Astrocyte (in vitro differentiated cells and primary cell): ENCODE results near the gene MLLT10. TPM values are rescaled to one million over a fixed set of nuclear protein-coding genes. Genes with fewer than 3 reads are reported as not detected.
A peak's percentile ranks its signal among the peaks of the same experiment; 100 is the strongest.
"Not testable (repeated sequence)": the region's sequence is repeated elsewhere in the genome, so short reads cannot be mapped to it uniquely, and the experiment has no call there.

Experiments used
- DNase-seq: peaks from one replicate; pipeline ENCODE4 v3.0.0-alpha.2; 2010; ENCODE audit warnings: low read depth
- FAIRE-seq: peaks from 2 replicates; lab custom pipeline; 2011; peaks lifted over from hg19 to GRCh38; lab: Jason Lieb, UNC
- H2AFZ ChIP-seq: 2 replicates; pipeline ENCODE4 v1.6.0; 2012; ENCODE audit warnings: low read depth, low read length, inconsistent platforms
- H3K27ac ChIP-seq: 2 replicates; pipeline ENCODE4 v1.5.1; 2011; ENCODE audit warnings: low read depth, low read length, inconsistent platforms
- H3K27me3 ChIP-seq: 2 replicates; pipeline ENCODE4 v1.6.0; 2011; ENCODE audit warnings: low read length, inconsistent platforms; ENCODE audit not compliant: insufficient read depth
- H3K36me3 ChIP-seq: 2 replicates; pipeline ENCODE4 v1.5.1; 2011; ENCODE audit warnings: low read length, inconsistent platforms; ENCODE audit not compliant: insufficient read depth
- H3K4me1 ChIP-seq: 2 replicates; pipeline ENCODE4 v1.5.1; 2011; ENCODE audit warnings: low read length, inconsistent platforms; ENCODE audit not compliant: insufficient read depth
- H3K4me2 ChIP-seq: 2 replicates; pipeline ENCODE4 v1.6.0; 2012; ENCODE audit warnings: low read length, inconsistent platforms
- H3K4me3 ChIP-seq: 2 replicates; pipeline ENCODE4 v1.5.1; 2011; ENCODE audit warnings: low read depth, mild to moderate bottlenecking, low read length, inconsistent platforms; ENCODE audit not compliant: insufficient read depth
- H3K79me2 ChIP-seq: 2 replicates; pipeline ENCODE4 v1.6.0; 2012; ENCODE audit warnings: mild to moderate bottlenecking, low read length, inconsistent platforms; ENCODE audit not compliant: insufficient read depth
- H3K9ac ChIP-seq: 2 replicates; pipeline ENCODE4 v1.6.0; 2012; ENCODE audit warnings: mild to moderate bottlenecking, low read length, inconsistent platforms
- H3K9me3 ChIP-seq: 2 replicates; pipeline ENCODE4 v1.5.1; 2012; ENCODE audit warnings: low read depth, mild to moderate bottlenecking, low read length, inconsistent platforms; ENCODE audit not compliant: insufficient read depth
- H4K20me1 ChIP-seq: 2 replicates; pipeline ENCODE4 v1.6.0; 2012; ENCODE audit warnings: low read length, inconsistent platforms; ENCODE audit not compliant: insufficient read depth
- H3K27ac Mint-ChIP-seq: one replicate; pipeline ENCODE4 v1.8.0; 2021; ENCODE audit warnings: mild to moderate bottlenecking, mixed read lengths; ENCODE audit not compliant: unreplicated experiment
- H3K27me3 Mint-ChIP-seq: one replicate; pipeline ENCODE4 v1.8.0; 2021; ENCODE audit warnings: low read depth, mixed read lengths; ENCODE audit not compliant: unreplicated experiment
- H3K36me3 Mint-ChIP-seq: one replicate; pipeline ENCODE4 v1.8.0; 2021; ENCODE audit warnings: low read depth, mixed read lengths; ENCODE audit not compliant: unreplicated experiment
- H3K4me1 Mint-ChIP-seq: one replicate; pipeline ENCODE4 v1.8.0; 2021; ENCODE audit warnings: low read depth, mixed read lengths; ENCODE audit not compliant: unreplicated experiment
- H3K4me3 Mint-ChIP-seq: one replicate; pipeline ENCODE4 v1.8.0; 2021; ENCODE audit warnings: mild to moderate bottlenecking, moderate library complexity, mixed read lengths; ENCODE audit not compliant: unreplicated experiment
- H3K9me3 Mint-ChIP-seq: one replicate; pipeline ENCODE4 v1.8.0; 2021; ENCODE audit warnings: mild to moderate bottlenecking, mixed read lengths; ENCODE audit not compliant: unreplicated experiment
- EZH2 ChIP-seq: IDR thresholded peaks from 2 replicates; pipeline ENCODE4 v1.6.1; 2012; ENCODE audit warnings: mild to moderate bottlenecking, low read length, inconsistent platforms; ENCODE audit not compliant: insufficient read depth
- total RNA-seq: library from RNA; stranded (reverse); gene quantifications from 2 replicates; pipeline ENCODE4 v1.2.1, GENCODE V29; 2021
- TF ChIP-seq, protein P1 (sequence below): IDR thresholded peaks from 2 replicates; pipeline ENCODE4 v1.5.1; 2011; ENCODE audit warnings: low read depth, mild to moderate bottlenecking, inconsistent platforms, low read length, moderate library complexity; ENCODE audit not compliant: insufficient read depth

The MLLT10 gene
- total RNA-seq, 1 donor from 2014 or later, result 46.9 TPM

DNA sequence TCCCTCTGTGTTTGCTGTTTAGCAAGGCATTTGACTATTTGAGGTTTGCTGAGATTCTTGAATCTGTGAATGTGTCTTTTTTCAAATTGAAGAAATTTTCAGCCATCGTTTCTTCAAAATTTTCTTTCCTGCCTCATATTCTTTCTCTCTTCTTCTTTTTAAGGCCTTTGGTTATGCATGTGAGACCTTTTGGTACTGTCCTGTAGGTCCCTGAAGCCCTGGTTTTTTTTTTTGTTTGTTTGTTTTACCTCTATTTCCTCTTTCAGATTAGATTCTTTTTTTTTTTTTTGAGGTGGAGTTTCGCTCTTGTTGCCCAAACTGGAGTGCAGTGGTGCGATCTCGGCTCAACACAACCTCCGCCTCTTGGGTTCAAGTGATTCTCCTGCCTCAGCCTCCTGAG lies 45.3 kb downstream of the MLLT10 start:
- Histone ChIP-seq H3K79me2 (peaks cover 95% of the 10 kb centered on the region), H3K27ac (no peak overlapping the region), H3K9me3 (no peaks in the 10 kb centered on the region), H3K4me3 (no peak overlapping the region), H3K4me1 (no peaks in the 10 kb centered on the region), H3K27me3 (no peaks in the 10 kb centered on the region), H3K36me3 (peaks cover 3% of the 10 kb centered on the region), H3K4me2 (no peak overlapping the region), H4K20me1 (peaks cover 67% of the 10 kb centered on the region), H2AFZ (no peak overlapping the region), H3K9ac (no peak overlapping the region)
- DNase-seq, result no peak
- Mint-ChIP-seq H3K36me3 (peaks cover 3% of the 10 kb centered on the region), H3K4me3 (no peak overlapping the region), H3K27ac (peak overlapping the region; percentile 18), H3K9me3 (no peaks in the 10 kb centered on the region), H3K4me1 (peaks cover 13% of the 10 kb centered on the region), H3K27me3 (no peaks in the 10 kb centered on the region)
- no peak for FAIRE-seq
- TF ChIP-seq EZH2, result no peak
- TF ChIP-seq, protein P1, sequence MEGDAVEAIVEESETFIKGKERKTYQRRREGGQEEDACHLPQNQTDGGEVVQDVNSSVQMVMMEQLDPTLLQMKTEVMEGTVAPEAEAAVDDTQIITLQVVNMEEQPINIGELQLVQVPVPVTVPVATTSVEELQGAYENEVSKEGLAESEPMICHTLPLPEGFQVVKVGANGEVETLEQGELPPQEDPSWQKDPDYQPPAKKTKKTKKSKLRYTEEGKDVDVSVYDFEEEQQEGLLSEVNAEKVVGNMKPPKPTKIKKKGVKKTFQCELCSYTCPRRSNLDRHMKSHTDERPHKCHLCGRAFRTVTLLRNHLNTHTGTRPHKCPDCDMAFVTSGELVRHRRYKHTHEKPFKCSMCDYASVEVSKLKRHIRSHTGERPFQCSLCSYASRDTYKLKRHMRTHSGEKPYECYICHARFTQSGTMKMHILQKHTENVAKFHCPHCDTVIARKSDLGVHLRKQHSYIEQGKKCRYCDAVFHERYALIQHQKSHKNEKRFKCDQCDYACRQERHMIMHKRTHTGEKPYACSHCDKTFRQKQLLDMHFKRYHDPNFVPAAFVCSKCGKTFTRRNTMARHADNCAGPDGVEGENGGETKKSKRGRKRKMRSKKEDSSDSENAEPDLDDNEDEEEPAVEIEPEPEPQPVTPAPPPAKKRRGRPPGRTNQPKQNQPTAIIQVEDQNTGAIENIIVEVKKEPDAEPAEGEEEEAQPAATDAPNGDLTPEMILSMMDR, result no peak

DNA sequence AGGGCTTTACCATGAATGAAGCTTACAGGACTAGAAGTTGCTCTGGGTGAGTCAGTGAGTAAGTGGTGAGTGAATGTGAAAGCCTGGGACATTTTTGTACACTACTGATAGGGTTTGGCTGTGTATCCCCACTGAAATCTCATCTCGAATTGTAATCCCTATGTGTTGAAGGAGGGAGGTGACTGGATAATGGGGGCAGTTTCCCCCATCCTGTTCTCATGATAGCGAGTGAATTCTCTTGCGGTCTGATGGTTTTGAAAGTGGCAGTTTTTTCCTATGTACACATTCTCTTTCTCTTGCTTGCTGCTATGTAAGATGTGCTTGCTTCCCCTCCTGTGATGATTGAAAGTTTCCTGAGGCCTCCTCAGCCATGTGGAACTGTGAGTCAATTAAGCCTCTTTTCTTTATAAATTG lies 47.4 kb downstream of the MLLT10 start:
- FAIRE-seq, H3K4me3 Mint-ChIP-seq, H3K27me3 Mint-ChIP-seq, H3K9me3 ChIP-seq, H2AFZ ChIP-seq, H3K9ac ChIP-seq, H3K4me2 ChIP-seq, H3K4me1 ChIP-seq, H3K4me3 ChIP-seq, H3K36me3 ChIP-seq, H3K9me3 Mint-ChIP-seq, H3K27ac ChIP-seq, H3K36me3 Mint-ChIP-seq, H3K27me3 ChIP-seq: not testable (repeated sequence)
- peaks cover 13% of the 10 kb centered on the region for H3K4me1 Mint-ChIP-seq
- H4K20me1 ChIP-seq, result peaks cover 55% of the 10 kb centered on the region
- DNase-seq, result peak; percentile 38
- peaks cover 93% of the 10 kb centered on the region for H3K79me2 ChIP-seq
- H3K27ac Mint-ChIP-seq, result peak overlapping the region; percentile 56

DNA sequence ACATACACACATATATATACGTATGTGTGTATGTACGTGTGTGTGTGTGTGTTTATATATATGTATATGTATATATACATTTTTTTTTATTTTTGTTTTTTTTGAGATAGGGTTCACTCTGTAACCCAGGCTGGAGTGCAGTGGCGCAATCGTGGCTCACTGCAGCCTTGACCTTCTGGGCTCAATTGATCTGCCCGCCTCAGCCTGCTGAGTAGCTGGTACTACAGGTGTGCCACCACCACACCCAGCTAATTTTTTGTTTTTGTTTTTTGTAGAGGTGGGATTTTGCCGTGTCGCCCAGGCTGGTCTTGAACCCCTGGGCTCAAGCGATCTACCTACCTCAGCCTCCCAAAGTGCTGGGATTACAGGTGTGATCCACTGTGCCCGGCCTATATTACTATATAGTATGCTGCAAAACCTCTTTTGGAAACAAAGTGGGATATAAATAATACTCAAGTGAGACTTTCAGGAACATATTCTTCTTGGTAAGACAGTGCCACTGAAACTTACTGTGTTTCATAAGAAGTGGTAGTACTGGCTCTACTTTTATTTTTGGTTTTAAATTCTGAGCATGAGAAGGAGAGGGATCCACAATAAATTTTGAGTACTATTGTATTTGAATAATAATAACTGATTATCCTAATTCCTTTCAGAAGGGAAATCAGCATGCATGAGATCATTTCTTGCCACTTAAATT lies 51.0 kb downstream of the MLLT10 start:
- Mint-ChIP-seq H3K36me3 (peaks cover 4% of the 10 kb centered on the region), H3K27me3 (no peaks in the 10 kb centered on the region), H3K9me3 (no peaks in the 10 kb centered on the region), H3K4me3 (no peak overlapping the region), H3K27ac (no peak overlapping the region), H3K4me1 (peaks cover 13% of the 10 kb centered on the region)
- Histone ChIP-seq H3K9me3 (no peaks in the 10 kb centered on the region), H3K27ac (no peak overlapping the region), H3K36me3 (peaks cover 3% of the 10 kb centered on the region), H3K9ac (no peak overlapping the region), H3K4me1 (no peaks in the 10 kb centered on the region), H3K4me3 (no peak overlapping the region), H3K79me2 (peaks cover 90% of the 10 kb centered on the region), H3K27me3 (no peaks in the 10 kb centered on the region), H4K20me1 (peaks cover 38% of the 10 kb centered on the region), H3K4me2 (no peak overlapping the region), H2AFZ (no peak overlapping the region)
- DNase-seq, result no peak
- FAIRE-seq, result no peak
- no peak for TF ChIP-seq EZH2
- TF ChIP-seq, protein P1, result no peak
